Measurements from ENCODE around the gene SH3TC1.

- TF ChIP-seq CTCF (CRISPR knock-in tag; IDR thresholded peaks at IDR 0.05) (peak; percentile 18; the same call in 1 of the 2 replicates), HDAC6 (IDR thresholded peaks at IDR 0.05; ENCODE audit: low read depth, low read length) (no peak), SNAI1 (CRISPR knock-in tag; IDR thresholded peaks at IDR 0.05; ENCODE audit: borderline replicate concordance) (no peak), RFX5 (IDR thresholded peaks at IDR 0.05; ENCODE audit: low read depth, low read length) (no peak), HOXA9 (CRISPR knock-in tag; IDR thresholded peaks at IDR 0.05; ENCODE audit: borderline replicate concordance) (no peak), HNF1A (IDR thresholded peaks at IDR 0.05; ENCODE audit: low read depth) (no peak), HNF1A (CRISPR knock-in tag; IDR thresholded peaks at IDR 0.05; ENCODE audit: borderline replicate concordance) (no peak), MAFK (conservative IDR thresholded peaks at IDR 0.05 in 1 of 2, IDR thresholded peaks at IDR 0.05 in 1 of 2; ENCODE audit: low read length in 2 of 2) (no peak)
- TF ChIP-seq, protein P1, sequence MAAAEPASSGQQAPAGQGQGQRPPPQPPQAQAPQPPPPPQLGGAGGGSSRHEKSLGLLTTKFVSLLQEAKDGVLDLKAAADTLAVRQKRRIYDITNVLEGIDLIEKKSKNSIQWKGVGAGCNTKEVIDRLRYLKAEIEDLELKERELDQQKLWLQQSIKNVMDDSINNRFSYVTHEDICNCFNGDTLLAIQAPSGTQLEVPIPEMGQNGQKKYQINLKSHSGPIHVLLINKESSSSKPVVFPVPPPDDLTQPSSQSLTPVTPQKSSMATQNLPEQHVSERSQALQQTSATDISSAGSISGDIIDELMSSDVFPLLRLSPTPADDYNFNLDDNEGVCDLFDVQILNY (CRISPR knock-in tag; conservative IDR thresholded peaks at IDR 0.05) = no peak
- TF ChIP-seq, protein P2, sequence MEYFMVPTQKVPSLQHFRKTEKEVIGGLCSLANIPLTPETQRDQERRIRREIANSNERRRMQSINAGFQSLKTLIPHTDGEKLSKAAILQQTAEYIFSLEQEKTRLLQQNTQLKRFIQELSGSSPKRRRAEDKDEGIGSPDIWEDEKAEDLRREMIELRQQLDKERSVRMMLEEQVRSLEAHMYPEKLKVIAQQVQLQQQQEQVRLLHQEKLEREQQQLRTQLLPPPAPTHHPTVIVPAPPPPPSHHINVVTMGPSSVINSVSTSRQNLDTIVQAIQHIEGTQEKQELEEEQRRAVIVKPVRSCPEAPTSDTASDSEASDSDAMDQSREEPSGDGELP (IDR thresholded peaks at IDR 0.05; ENCODE audit: borderline replicate concordance, low read depth) = peak; percentile 34; the same call in 1 of the 2 replicates
Measured at GRCh38 chr4:8202108-8203051, 3.3 kb downstream of the SH3TC1 start.

Measured in HepG2 (cell line).